KMS-11 (cell line): ENCODE measurements around the gene B4GALNT3.

ENCODE experiments used
- H2AFZ ChIP-seq: fragments of 200-600 bp; sonication (generic); 2 replicates; pipeline ENCODE4 v1.6.1; 2016; ENCODE audit warnings: antibody characterized with exemption, mixed run types, low read depth
- H3K27ac ChIP-seq: fragments of 200-600 bp; sonication (generic); 2 replicates; pipeline ENCODE4 v1.6.1; 2016; ENCODE audit warnings: mild to moderate bottlenecking, mixed run types
- H3K27me3 ChIP-seq: fragments of 200-600 bp; sonication (generic); 2 replicates; pipeline ENCODE4 v1.6.1; 2017; ENCODE audit warnings: mild to moderate bottlenecking, low read depth, mixed run types, moderate library complexity; ENCODE audit not compliant: insufficient read depth
- H3K36me3 ChIP-seq: fragments of 200-600 bp; sonication (generic); 2 replicates; pipeline ENCODE4 v1.6.1; 2017; ENCODE audit warnings: mild to moderate bottlenecking, mixed run types; ENCODE audit not compliant: insufficient read depth
- H3K4me1 ChIP-seq: fragments of 200-600 bp; sonication (generic); 2 replicates; pipeline ENCODE4 v1.6.1; 2016; ENCODE audit warnings: mild to moderate bottlenecking, low read depth, mixed run types; ENCODE audit not compliant: poor library complexity, severe bottlenecking
- H3K4me2 ChIP-seq: fragments of 200-600 bp; sonication (generic); 2 replicates; pipeline ENCODE4 v1.7.0; 2016; ENCODE audit warnings: mild to moderate bottlenecking, mixed run types
- H3K4me3 ChIP-seq: fragments of 200-600 bp; sonication (generic); IDR thresholded peaks from 2 replicates; pipeline ENCODE4 v1.6.1; 2017; ENCODE audit warnings: low read depth, low read length, mixed read lengths; ENCODE audit not compliant: insufficient read depth
- H3K79me2 ChIP-seq: fragments of 200-600 bp; sonication (generic); 2 replicates; pipeline ENCODE4 v1.6.1; 2016; ENCODE audit warnings: low read depth, mixed run types; ENCODE audit not compliant: insufficient read depth
- H3K9ac ChIP-seq: fragments of 200-600 bp; sonication (generic); 2 replicates; pipeline ENCODE4 v1.6.1; 2016; ENCODE audit warnings: mild to moderate bottlenecking, mixed run types
- H4K20me1 ChIP-seq: fragments of 200-600 bp; sonication (generic); 2 replicates; pipeline ENCODE4 v1.6.1; 2016; ENCODE audit warnings: mild to moderate bottlenecking, mixed run types; ENCODE audit not compliant: insufficient read depth
- CTCF ChIP-seq: fragments of 200-600 bp; sonication (generic); conservative IDR thresholded peaks from 2 replicates; pipeline ENCODE4 v1.6.1; 2017; ENCODE audit warnings: low read depth, mild to moderate bottlenecking, antibody characterized with exemption, low read length, moderate library complexity, mixed read lengths

B4GALNT3 gene

DNA sequence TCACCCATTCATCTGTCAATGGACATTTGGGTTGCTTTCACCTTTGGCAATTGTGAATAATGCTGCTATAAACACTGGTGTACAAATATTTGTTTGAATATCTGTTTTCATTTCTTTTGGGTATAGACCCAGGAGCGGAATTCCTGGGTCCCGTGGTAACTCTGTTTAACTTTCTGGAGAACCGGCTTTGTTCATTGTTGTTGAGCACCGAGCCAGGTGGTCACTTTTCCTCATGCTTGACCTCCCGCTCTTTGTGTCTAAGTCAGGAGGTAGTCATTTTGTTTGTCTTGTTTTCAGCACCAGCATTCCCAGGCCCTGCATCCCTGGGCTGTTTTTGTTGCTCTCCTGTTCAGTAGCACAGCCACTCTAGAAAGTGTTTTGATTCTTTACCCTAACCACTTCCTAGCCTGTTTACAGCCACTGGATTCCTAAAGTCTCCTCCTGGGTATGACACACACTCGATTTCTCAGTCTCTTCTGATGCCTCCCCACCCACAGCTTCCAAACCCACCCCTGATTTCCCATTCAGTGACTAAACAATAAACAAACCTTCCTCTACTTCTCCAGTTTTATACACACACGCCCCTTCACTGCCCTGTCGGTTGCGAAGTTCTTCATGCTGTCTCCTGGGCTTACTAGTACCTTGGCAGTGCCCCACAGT, 37.9 kb downstream of the B4GALNT3 start:
- no peaks in the 10 kb centered on the region for H4K20me1 ChIP-seq
- H3K4me2 ChIP-seq, result no peak overlapping the region
- no peaks in the 10 kb centered on the region for H3K4me1 ChIP-seq
- H3K27me3 ChIP-seq, result no peaks in the 10 kb centered on the region
- no peaks in the 10 kb centered on the region for H3K36me3 ChIP-seq
- no peak overlapping the region for H2AFZ ChIP-seq
- no peaks in the 10 kb centered on the region for H3K79me2 ChIP-seq
- no peak overlapping the region for H3K9ac ChIP-seq
- H3K4me3 ChIP-seq, result no peak overlapping the region
- TF ChIP-seq CTCF, result no peak
- no peak overlapping the region for H3K27ac ChIP-seq

GRCh38 chr12:499837-500458, 40.2 kb downstream of the B4GALNT3 start:
- no peak for TF ChIP-seq CTCF
- no peak overlapping the region for H3K9ac ChIP-seq
- H3K27ac ChIP-seq, result no peak overlapping the region
- no peaks in the 10 kb centered on the region for H3K4me1 ChIP-seq
- no peak overlapping the region for H3K4me2 ChIP-seq
- no peaks in the 10 kb centered on the region for H3K79me2 ChIP-seq
- no peaks in the 10 kb centered on the region for H3K27me3 ChIP-seq
- no peaks in the 10 kb centered on the region for H3K36me3 ChIP-seq
- no peak overlapping the region for H2AFZ ChIP-seq
- H3K4me3 ChIP-seq, result no peak overlapping the region
- H4K20me1 ChIP-seq, result no peaks in the 10 kb centered on the region

GRCh38 chr12:501722-502447, 42.1 kb downstream of the B4GALNT3 start:
- H3K27ac ChIP-seq, result no peak overlapping the region
- H3K4me2 ChIP-seq, result no peak overlapping the region
- H4K20me1 ChIP-seq, result no peaks in the 10 kb centered on the region
- no peaks in the 10 kb centered on the region for H3K4me1 ChIP-seq
- H3K27me3 ChIP-seq, result no peaks in the 10 kb centered on the region
- no peak for TF ChIP-seq CTCF
- H2AFZ ChIP-seq, result no peak overlapping the region
- no peak overlapping the region for H3K4me3 ChIP-seq
- no peak overlapping the region for H3K9ac ChIP-seq
- no peaks in the 10 kb centered on the region for H3K79me2 ChIP-seq
- H3K36me3 ChIP-seq, result no peaks in the 10 kb centered on the region

DNA sequence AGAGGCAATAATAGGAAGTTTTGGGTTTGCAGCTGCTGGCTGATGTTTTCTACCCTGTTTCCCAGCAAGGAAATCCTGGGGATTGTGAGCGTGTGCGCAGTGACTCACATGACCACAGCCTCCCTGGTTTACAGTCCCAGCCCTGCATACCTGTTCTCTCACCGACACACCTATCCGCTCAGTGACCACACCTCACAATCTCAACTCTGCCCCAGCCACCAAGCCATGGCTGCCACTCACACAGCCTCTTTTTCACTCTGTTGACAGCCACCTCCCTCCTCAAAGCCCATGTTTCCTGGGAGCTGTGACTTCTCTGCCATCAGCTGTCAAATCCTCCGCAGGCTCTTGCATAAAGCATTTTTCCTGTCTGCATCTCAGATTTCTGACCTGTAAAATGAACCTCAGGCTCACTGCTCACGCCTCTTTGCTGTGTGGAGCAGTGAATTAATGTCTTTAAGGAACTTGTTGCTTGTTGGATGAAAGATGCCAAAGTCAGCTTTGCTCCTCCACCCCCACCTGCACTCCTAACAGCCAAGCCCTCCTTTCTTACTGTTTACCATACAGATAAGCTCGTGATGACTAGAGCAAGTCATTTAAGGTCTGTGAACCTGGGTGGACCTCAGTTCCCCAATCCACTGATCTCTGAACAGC, 43.5 kb downstream of the B4GALNT3 start:
- Histone ChIP-seq H4K20me1 (no peaks in the 10 kb centered on the region), H2AFZ (no peak overlapping the region), H3K27me3 (no peaks in the 10 kb centered on the region), H3K4me2 (no peak overlapping the region), H3K36me3 (no peaks in the 10 kb centered on the region), H3K79me2 (no peaks in the 10 kb centered on the region), H3K9ac (no peak overlapping the region), H3K4me3 (no peak overlapping the region), H3K4me1 (no peaks in the 10 kb centered on the region), H3K27ac (no peak overlapping the region)
- TF ChIP-seq CTCF, result no peak
